ENCODE measurements around the gene RAD51B. TPM values are rescaled to one million over a fixed set of nuclear protein-coding genes. Genes with fewer than 3 reads are reported as not detected.

RAD51B gene
- total and polyA plus RNA-seq, 2 experiments from 2014 or later: 10.1 to 18.0 TPM

DNA sequence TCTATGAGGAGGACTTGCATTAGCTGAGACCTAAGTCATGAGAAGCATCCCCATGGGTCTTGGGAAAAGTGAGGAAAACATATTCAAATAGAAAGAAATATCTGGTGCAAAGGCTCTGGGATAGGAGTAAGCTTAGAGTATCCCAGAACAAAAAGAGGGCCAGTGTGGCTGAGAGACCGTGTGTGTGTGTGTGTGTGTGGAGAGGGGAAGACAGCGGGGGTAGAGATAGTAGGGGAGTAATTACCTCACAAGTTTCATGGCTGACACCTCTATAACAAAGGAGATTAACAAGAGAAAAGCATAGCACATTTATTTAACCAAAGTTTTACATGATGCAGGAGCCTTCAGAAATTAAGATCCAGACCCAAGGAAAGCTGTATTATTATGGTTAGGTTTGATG, 440.5 kb downstream of the RAD51B start:
- Histone ChIP-seq H3K9me3 (ENCODE audit: low read depth) (no peaks in the 10 kb centered on the region), H3K9me2 (replicated peaks; ENCODE audit: insufficient read depth) (no peaks in the 10 kb centered on the region), H4K20me1 (ENCODE audit: insufficient read depth, poor library complexity, severe bottlenecking) (no peaks in the 10 kb centered on the region), H3K4me3 (no peak overlapping the region), H3K4me1 (ENCODE audit: insufficient read depth) (peaks cover 35% of the 10 kb centered on the region), H3K27me3 (no peaks in the 10 kb centered on the region), H2AFZ (no peak overlapping the region), H3K27ac (no peak overlapping the region), H3K79me2 (no peaks in the 10 kb centered on the region), H3K36me3 (replicated peaks; ENCODE audit: insufficient read depth, low read depth) (no peaks in the 10 kb centered on the region), H3K4me2 (no peak overlapping the region)
- no peak for DNase-seq (ENCODE audit: low spot score)
- 67% methylated on average over 2 of the region's 2 CpGs for WGBS (ENCODE audit: low lambda C conversion rate, missing lambda C conversion rate)
- TF ChIP-seq EZH2 (IDR thresholded peaks at IDR 0.05; ENCODE audit: borderline replicate concordance) (no peak), EZH2phosphoT487 (IDR thresholded peaks at IDR 0.05; ENCODE audit: low read depth, severe bottlenecking, unreplicated experiment) (no peak)
- TF ChIP-seq, protein P1, sequence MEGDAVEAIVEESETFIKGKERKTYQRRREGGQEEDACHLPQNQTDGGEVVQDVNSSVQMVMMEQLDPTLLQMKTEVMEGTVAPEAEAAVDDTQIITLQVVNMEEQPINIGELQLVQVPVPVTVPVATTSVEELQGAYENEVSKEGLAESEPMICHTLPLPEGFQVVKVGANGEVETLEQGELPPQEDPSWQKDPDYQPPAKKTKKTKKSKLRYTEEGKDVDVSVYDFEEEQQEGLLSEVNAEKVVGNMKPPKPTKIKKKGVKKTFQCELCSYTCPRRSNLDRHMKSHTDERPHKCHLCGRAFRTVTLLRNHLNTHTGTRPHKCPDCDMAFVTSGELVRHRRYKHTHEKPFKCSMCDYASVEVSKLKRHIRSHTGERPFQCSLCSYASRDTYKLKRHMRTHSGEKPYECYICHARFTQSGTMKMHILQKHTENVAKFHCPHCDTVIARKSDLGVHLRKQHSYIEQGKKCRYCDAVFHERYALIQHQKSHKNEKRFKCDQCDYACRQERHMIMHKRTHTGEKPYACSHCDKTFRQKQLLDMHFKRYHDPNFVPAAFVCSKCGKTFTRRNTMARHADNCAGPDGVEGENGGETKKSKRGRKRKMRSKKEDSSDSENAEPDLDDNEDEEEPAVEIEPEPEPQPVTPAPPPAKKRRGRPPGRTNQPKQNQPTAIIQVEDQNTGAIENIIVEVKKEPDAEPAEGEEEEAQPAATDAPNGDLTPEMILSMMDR (IDR thresholded peaks at IDR 0.05; ENCODE audit: poor library complexity): no peak

DNA sequence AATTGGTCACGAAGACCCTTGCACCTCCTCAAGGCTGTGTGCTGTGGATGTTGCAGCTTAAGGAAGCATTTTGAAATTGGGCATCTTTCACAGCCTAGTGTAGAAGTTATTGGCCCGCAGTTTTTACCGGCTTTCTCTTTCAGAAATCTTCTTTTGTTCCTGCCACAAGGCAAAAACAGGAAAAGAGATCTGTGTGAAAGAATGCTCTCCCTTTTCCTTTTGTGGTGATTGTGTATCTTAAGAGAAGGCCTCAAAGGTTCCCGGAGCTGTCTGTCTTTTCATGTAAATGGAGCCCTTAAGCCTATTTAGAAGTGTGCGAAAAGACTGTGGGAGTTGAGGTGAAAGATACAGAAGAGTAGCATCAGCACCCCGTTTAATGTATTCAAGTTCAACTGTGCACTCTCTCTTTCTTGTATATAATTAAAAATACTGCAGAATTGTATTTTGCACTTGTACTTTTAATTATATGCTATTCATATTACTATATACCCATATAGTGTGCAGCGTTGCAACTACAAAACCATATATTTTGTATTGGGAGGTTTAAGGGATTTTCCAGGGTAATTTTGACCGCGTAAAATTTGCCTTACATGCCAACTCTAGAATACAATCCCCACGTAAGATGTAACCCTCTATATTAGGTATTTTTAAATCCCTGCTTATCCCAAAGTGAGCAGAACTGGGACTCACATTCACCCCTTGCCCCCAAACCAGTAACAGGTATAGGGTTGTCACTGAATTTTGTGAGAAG, 441.7 kb downstream of the RAD51B start:
- TF ChIP-seq, protein P1 (IDR thresholded peaks at IDR 0.05; ENCODE audit: poor library complexity): no peak
- no peak for TF ChIP-seq EZH2 (IDR thresholded peaks at IDR 0.05; ENCODE audit: borderline replicate concordance)
- no peak for TF ChIP-seq EZH2phosphoT487 (IDR thresholded peaks at IDR 0.05; ENCODE audit: low read depth, severe bottlenecking, unreplicated experiment)
- no peak for DNase-seq (ENCODE audit: low spot score)
- peaks cover 23% of the 10 kb centered on the region for H3K4me1 ChIP-seq (ENCODE audit: insufficient read depth)
- no peaks in the 10 kb centered on the region for H3K9me3 ChIP-seq (ENCODE audit: low read depth)
- H3K4me2 ChIP-seq: no peak overlapping the region
- H2AFZ ChIP-seq: peak overlapping the region; percentile 8
- H3K36me3 ChIP-seq (replicated peaks; ENCODE audit: insufficient read depth, low read depth): no peaks in the 10 kb centered on the region
- H3K4me3 ChIP-seq: no peak overlapping the region
- 57% methylated on average over 10 of the region's 10 CpGs for WGBS (ENCODE audit: low lambda C conversion rate, missing lambda C conversion rate)
- H3K27me3 ChIP-seq: no peaks in the 10 kb centered on the region
- H3K79me2 ChIP-seq: no peaks in the 10 kb centered on the region
- no peaks in the 10 kb centered on the region for H4K20me1 ChIP-seq (ENCODE audit: insufficient read depth, poor library complexity, severe bottlenecking)
- H3K27ac ChIP-seq: peak overlapping the region; percentile 61
- no peaks in the 10 kb centered on the region for H3K9me2 ChIP-seq (replicated peaks; ENCODE audit: insufficient read depth)

DNA sequence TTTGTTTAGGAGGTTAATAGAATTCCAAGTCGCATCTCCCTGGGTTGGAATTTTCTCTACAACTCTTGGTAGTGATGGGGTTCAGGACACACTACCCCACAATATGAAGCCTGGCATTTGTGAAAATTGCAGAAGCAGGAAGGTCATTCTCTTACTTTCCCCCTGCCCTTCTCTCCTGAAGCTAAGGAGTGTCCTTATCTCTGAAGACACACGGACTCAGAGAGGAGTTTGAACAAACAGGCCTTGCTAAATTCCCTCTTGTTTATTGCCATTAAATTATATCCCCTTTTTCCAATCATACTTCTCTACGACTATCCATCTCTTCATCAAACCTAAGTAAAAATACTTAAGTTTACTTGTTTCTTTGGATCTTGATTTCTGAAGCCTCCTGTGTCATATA, 443.0 kb downstream of the RAD51B start:
- no peaks in the 10 kb centered on the region for H3K27me3 ChIP-seq
- H3K4me1 ChIP-seq (ENCODE audit: insufficient read depth): peaks cover 23% of the 10 kb centered on the region
- TF ChIP-seq, protein P1 (IDR thresholded peaks at IDR 0.05; ENCODE audit: poor library complexity): no peak
- TF ChIP-seq EZH2 (IDR thresholded peaks at IDR 0.05; ENCODE audit: borderline replicate concordance) (no peak), EZH2phosphoT487 (IDR thresholded peaks at IDR 0.05; ENCODE audit: low read depth, severe bottlenecking, unreplicated experiment) (no peak)
- H3K4me3 ChIP-seq: no peak overlapping the region
- H3K4me2 ChIP-seq: no peak overlapping the region
- peak overlapping the region; percentile 83 for H3K27ac ChIP-seq
- no peaks in the 10 kb centered on the region for H3K79me2 ChIP-seq
- H3K9me3 ChIP-seq (ENCODE audit: low read depth): no peaks in the 10 kb centered on the region
- DNase-seq (ENCODE audit: low spot score): no peak
- H3K9me2 ChIP-seq (replicated peaks; ENCODE audit: insufficient read depth): no peaks in the 10 kb centered on the region
- 60% methylated on average over 3 of the region's 3 CpGs for WGBS (ENCODE audit: low lambda C conversion rate, missing lambda C conversion rate)
- H3K36me3 ChIP-seq (replicated peaks; ENCODE audit: insufficient read depth, low read depth): no peaks in the 10 kb centered on the region
- no peak overlapping the region for H2AFZ ChIP-seq
- H4K20me1 ChIP-seq (ENCODE audit: insufficient read depth, poor library complexity, severe bottlenecking): no peaks in the 10 kb centered on the region

Data from hepatocyte (in vitro differentiated cells).